ENCODE data around the gene HEXD.

DNA sequence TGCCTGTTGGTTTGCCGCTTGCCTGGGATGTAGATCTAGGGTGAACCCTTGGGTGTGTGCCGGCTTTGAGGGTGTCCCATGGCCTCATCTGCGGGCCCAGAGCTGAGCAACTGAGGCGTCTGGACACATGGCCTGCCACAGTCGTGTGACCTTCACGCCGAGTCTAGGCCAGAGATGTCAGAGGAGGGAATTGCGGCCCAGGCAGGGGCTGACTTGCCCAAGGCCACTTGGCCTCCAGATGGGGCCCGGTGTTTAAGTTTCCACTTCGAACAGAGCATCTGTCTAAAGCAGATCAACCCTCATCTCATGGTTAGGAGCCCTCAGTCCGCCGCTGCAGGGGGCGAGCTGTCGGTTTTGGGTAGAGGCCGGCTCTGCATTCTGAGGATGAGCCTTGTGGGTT is 73.4 kb downstream of the HEXD start:
- TF ChIP-seq, protein P1, sequence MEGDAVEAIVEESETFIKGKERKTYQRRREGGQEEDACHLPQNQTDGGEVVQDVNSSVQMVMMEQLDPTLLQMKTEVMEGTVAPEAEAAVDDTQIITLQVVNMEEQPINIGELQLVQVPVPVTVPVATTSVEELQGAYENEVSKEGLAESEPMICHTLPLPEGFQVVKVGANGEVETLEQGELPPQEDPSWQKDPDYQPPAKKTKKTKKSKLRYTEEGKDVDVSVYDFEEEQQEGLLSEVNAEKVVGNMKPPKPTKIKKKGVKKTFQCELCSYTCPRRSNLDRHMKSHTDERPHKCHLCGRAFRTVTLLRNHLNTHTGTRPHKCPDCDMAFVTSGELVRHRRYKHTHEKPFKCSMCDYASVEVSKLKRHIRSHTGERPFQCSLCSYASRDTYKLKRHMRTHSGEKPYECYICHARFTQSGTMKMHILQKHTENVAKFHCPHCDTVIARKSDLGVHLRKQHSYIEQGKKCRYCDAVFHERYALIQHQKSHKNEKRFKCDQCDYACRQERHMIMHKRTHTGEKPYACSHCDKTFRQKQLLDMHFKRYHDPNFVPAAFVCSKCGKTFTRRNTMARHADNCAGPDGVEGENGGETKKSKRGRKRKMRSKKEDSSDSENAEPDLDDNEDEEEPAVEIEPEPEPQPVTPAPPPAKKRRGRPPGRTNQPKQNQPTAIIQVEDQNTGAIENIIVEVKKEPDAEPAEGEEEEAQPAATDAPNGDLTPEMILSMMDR (IDR thresholded peaks at IDR 0.05; ENCODE audit: low read length), result no peak
- no peak for TF ChIP-seq EZH2 (optimal IDR thresholded peaks at IDR 0.05; ENCODE audit: low read depth, low read length)
- TF ChIP-seq EZH2phosphoT487 (IDR thresholded peaks at IDR 0.05; ENCODE audit: low read length), result no peak
